AG04449 (cell line): ENCODE measurements around the gene NUDC.
"Not testable (repeated sequence)": the region's sequence is repeated elsewhere in the genome, so short reads cannot be mapped to it uniquely, and the experiment has no call there.

Source experiments
- CTCF ChIA-PET: fragments of 350-600 bp; formaldehyde crosslinking; extraction: SDS; loops from one replicate; lab custom pipeline; 2021; ENCODE audit warnings: antibody characterized with exemption; lab: Yijun Ruan, JAX
- POLR2A ChIA-PET: fragments of 400-600, 350-600 bp; formaldehyde crosslinking; extraction: SDS; loops from one replicate; lab custom pipeline; 2020; ENCODE audit warnings: antibody characterized with exemption, inconsistent platforms; lab: Yijun Ruan, JAX
- DNase-seq: peaks from one replicate; pipeline ENCODE4 v3.0.0-alpha.2; 2010; ENCODE audit warnings: low read depth, low spot score
- H3K4me3 ChIP-seq: 2 replicates; pipeline ENCODE4 v1.5.1; 2011; ENCODE audit warnings: low read depth, mild to moderate bottlenecking, control low read depth, low read length
- CTCF ChIP-seq: IDR thresholded peaks from one replicate; pipeline ENCODE4 v1.5.1; 2011; ENCODE audit warnings: mild to moderate bottlenecking, moderate library complexity, low read length, control low read depth, inconsistent platforms; ENCODE audit not compliant: insufficient read depth; ENCODE audit errors: missing control alignments

Gene NUDC

GRCh38 chr1:26981146-26981846 lies 59.8 kb downstream of the NUDC start:
- no peak for DNase-seq
- no peak overlapping the region for H3K4me3 ChIP-seq
- CTCF ChIA-PET = interaction anchor here (0.8 to 3.0 kb wide), 4 partner anchors 13 to 116 kb away, joined by 3 to 24 read pairs (median 10); partner anchors contain the start of gene TRNP1
- no peak for TF ChIP-seq CTCF
- POLR2A ChIA-PET = no interaction called here

- no peak for TF ChIP-seq CTCF
- ChIA-PET CTCF (interaction anchor here (0.7 to 6.2 kb wide), 2 partner anchors 12 to 17 kb away, joined by 3 to 60 read pairs; no protein-coding TSS in a partner anchor), POLR2A (no interaction called here)
- DNase-seq = no peak
- no peak overlapping the region for H3K4me3 ChIP-seq
Observed at GRCh38 chr1:26983863-26984262, 62.3 kb downstream of the NUDC start.

GRCh38 chr1:26984291-26984690 lies 62.7 kb downstream of the NUDC start:
- no peak for DNase-seq
- no peak for TF ChIP-seq CTCF
- ChIA-PET CTCF (interaction anchor here (0.7 to 6.2 kb wide), 2 partner anchors 12 to 17 kb away, joined by 3 to 60 read pairs; no protein-coding TSS in a partner anchor), POLR2A (no interaction called here)
- H3K4me3 ChIP-seq = no peak overlapping the region

GRCh38 chr1:26986658-26987057 lies 65.1 kb downstream of the NUDC start:
- CTCF ChIA-PET = interaction anchor here (0.9 to 6.2 kb wide), 4 partner anchors 10 to 99 kb away, joined by 3 to 60 read pairs (median 6); no protein-coding TSS in a partner anchor
- POLR2A ChIA-PET = no interaction called here
- no peak for TF ChIP-seq CTCF
- no peak for DNase-seq
- H3K4me3 ChIP-seq = no peak overlapping the region

GRCh38 chr1:26989403-26990109 lies 68.0 kb downstream of the NUDC start:
- DNase-seq, H3K4me3 ChIP-seq, POLR2A ChIA-PET: not testable (repeated sequence)
- CTCF ChIA-PET = interaction anchor here (6.2 kb wide), 1 partner anchor 7 kb away, joined by 60 read pairs; no protein-coding TSS in a partner anchor

- DNase-seq = no peak
- no peak overlapping the region for H3K4me3 ChIP-seq
- ChIA-PET POLR2A (interaction anchor here (0.5 kb wide), 1 partner anchor 15 kb away, joined by 3 read pairs; no protein-coding TSS in a partner anchor), CTCF (interaction anchor here (8.1 kb wide), 1 partner anchor 24 kb away, joined by 92 read pairs; no protein-coding TSS in a partner anchor)
- TF ChIP-seq CTCF = no peak
Observed at GRCh38 chr1:26991310-26992116, 70.0 kb downstream of the NUDC start.
